ENCODE data around the gene PCNX3. TPM values are rescaled to one million over a fixed set of nuclear protein-coding genes. Genes with fewer than 3 reads are reported as not detected.

Gene PCNX3
- total RNA-seq, 1 experiment from 2014 or later: 50.4 TPM

GRCh38 chr11:65650547-65651338 is 35.2 kb downstream of the PCNX3 start:
- intact Hi-C loops (cut with micrococcal nuclease): no loop called here
- Histone ChIP-seq H3K9me2 (ENCODE audit: insufficient read depth) (no peaks in the 10 kb centered on the region), H3K9me3 (ENCODE audit: control insufficient read depth in 1 of 2, insufficient read depth in 1 of 2, low read depth in 1 of 2, low read length in 2 of 2) (no peaks in the 10 kb centered on the region), H3K4me1 (ENCODE audit: control insufficient read depth in 1 of 2, insufficient read depth in 2 of 2, low read length in 2 of 2) (peaks cover 45 to 72% of the 10 kb centered on the region in 2 experiments), H2AFZ (ENCODE audit: low read depth, low read length, poor library complexity, severe bottlenecking) (no peak overlapping the region), H3K27ac (ENCODE audit: low read depth, low read length) (peak overlapping the region; percentile 96), H3K36me3 (ENCODE audit: control insufficient read depth in 1 of 2, insufficient read depth in 2 of 2, low read length in 2 of 2) (peaks cover 7 to 18% of the 10 kb centered on the region in 2 experiments; a peak in 2 of 4 replicates), H3K27me3 (ENCODE audit: insufficient read depth, low read length) (no peaks in the 10 kb centered on the region), H3K4me2 (ENCODE audit: low read length) (peak overlapping the region; percentile 93), H3K9ac (ENCODE audit: low read length) (peak overlapping the region; percentile 80), H4K20me1 (ENCODE audit: insufficient read depth) (no peaks in the 10 kb centered on the region), H3K4me3 (replicated peaks in 1 of 2; ENCODE audit: low read depth in 1 of 2, low read length in 2 of 2) (no peak overlapping the region), H3K79me2 (ENCODE audit: insufficient read depth, low read length) (no peaks in the 10 kb centered on the region; the same call in 1 of the 2 replicates)
- TF ChIP-seq SRF (IDR thresholded peaks at IDR 0.05; ENCODE audit: low read depth) (no peak), POLR2A (IDR thresholded peaks at IDR 0.05; ENCODE audit: borderline replicate concordance, extremely low read depth, insufficient read depth, insufficient read length) (no peak), CEBPB (IDR thresholded peaks at IDR 0.05; ENCODE audit: low read depth) (no peak), ELF1 (IDR thresholded peaks at IDR 0.05; ENCODE audit: borderline replicate concordance, low read depth) (no peak), TCF7L2 (IDR thresholded peaks at IDR 0.05; ENCODE audit: borderline replicate concordance, extremely low read depth, insufficient read depth, insufficient read length) (no peak), JUND (IDR thresholded peaks at IDR 0.05) (no peak), EZH2 (IDR thresholded peaks at IDR 0.05) (no peak), MAX (IDR thresholded peaks at IDR 0.05) (no peak), ZFX (IDR thresholded peaks at IDR 0.05) (no peak), ATF3 (IDR thresholded peaks at IDR 0.05) (no peak), SIN3A (IDR thresholded peaks at IDR 0.05; ENCODE audit: low read depth) (no peak), SP1 (IDR thresholded peaks at IDR 0.05; ENCODE audit: low read depth) (no peak), CTCF (IDR thresholded peaks at IDR 0.05 in 2 of 3, conservative IDR thresholded peaks at IDR 0.05 in 1 of 3; ENCODE audit: borderline replicate concordance in 1 of 3, insufficient read depth in 1 of 3, low read depth in 2 of 3, low read length in 2 of 3) (no peak)
- ChIA-PET RAD21 (ENCODE audit: low non-redundant PET in 1 of 2, low total read pairs in 2 of 2, uncharacterized antibody in 2 of 2, unreplicated experiment in 2 of 2) (no interaction called here), POLR2A (interaction anchor here (1.4 kb wide), 1 partner anchor 57 kb away, joined by 3 read pairs; no protein-coding TSS in a partner anchor), CTCF (no interaction called here)
- DNase-seq (ENCODE audit: low read depth, low spot score): no peak
- no TSS peak for BruUV-seq (replicated peaks)
- ATAC-seq: no peak

Measured in HCT116 (cell line).